ENCODE data around the gene LCN15. TPM values are rescaled to one million over a fixed set of nuclear protein-coding genes. Genes with fewer than 3 reads are reported as not detected.

LCN15 gene
- total and polyA plus RNA-seq, 2 of the 13 experiments (the other 11 are each of a cell fraction or from before 2014, with no cell fraction given) = 1.3 to 53.7 TPM

DNA sequence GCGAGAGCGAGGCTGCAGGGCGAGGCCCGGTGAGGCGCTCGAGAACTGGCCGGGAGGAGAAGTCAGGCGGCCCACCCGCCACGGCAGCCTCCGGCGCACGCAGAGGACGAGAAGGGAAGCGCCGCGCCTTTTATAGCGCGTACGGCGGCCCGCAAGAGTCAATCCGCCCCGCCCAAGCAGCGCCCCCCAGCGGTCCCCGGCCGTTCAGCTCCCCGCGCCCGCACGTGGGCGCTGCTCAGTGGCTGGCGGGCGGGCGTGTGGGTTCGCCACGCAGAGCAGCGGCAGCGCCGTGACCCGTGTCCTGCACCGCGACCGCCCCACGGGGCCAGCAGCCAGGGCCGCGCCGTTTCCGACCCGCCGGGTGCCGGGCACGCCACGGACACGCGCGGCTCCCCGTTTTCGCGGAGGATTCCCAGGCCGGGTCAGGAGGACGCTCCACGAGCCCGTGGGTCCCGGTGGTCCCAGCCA is 36.2 kb downstream of the LCN15 start (continued):
- TF ChIP-seq, protein P1, sequence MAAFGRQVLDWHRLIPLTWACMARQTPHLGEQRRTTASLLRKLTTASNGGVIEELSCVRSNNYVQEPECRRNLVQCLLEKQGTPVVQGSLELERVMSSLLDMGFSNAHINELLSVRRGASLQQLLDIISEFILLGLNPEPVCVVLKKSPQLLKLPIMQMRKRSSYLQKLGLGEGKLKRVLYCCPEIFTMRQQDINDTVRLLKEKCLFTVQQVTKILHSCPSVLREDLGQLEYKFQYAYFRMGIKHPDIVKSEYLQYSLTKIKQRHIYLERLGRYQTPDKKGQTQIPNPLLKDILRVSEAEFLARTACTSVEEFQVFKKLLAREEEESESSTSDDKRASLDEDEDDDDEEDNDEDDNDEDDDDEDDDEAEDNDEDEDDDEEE (CRISPR knock-in tag; IDR thresholded peaks at IDR 0.05) = peak; percentile 78
- TF ChIP-seq HBP1 (CRISPR knock-in tag; IDR thresholded peaks at IDR 0.05; ENCODE audit: low read depth) = peak; percentile 86
- TF ChIP-seq ZNF609 (CRISPR knock-in tag; IDR thresholded peaks at IDR 0.05; ENCODE audit: borderline replicate concordance) = no peak; the same call in 1 of the 2 replicates
- TF ChIP-seq, protein P2, sequence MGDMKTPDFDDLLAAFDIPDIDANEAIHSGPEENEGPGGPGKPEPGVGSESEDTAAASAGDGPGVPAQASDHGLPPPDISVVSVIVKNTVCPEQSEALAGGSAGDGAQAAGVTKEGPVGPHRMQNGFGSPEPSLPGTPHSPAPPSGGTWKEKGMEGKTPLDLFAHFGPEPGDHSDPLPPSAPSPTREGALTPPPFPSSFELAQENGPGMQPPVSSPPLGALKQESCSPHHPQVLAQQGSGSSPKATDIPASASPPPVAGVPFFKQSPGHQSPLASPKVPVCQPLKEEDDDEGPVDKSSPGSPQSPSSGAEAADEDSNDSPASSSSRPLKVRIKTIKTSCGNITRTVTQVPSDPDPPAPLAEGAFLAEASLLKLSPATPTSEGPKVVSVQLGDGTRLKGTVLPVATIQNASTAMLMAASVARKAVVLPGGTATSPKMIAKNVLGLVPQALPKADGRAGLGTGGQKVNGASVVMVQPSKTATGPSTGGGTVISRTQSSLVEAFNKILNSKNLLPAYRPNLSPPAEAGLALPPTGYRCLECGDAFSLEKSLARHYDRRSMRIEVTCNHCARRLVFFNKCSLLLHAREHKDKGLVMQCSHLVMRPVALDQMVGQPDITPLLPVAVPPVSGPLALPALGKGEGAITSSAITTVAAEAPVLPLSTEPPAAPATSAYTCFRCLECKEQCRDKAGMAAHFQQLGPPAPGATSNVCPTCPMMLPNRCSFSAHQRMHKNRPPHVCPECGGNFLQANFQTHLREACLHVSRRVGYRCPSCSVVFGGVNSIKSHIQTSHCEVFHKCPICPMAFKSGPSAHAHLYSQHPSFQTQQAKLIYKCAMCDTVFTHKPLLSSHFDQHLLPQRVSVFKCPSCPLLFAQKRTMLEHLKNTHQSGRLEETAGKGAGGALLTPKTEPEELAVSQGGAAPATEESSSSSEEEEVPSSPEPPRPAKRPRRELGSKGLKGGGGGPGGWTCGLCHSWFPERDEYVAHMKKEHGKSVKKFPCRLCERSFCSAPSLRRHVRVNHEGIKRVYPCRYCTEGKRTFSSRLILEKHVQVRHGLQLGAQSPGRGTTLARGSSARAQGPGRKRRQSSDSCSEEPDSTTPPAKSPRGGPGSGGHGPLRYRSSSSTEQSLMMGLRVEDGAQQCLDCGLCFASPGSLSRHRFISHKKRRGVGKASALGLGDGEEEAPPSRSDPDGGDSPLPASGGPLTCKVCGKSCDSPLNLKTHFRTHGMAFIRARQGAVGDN (CRISPR knock-in tag; IDR thresholded peaks at IDR 0.05) = peak; percentile 86
- no peak for TF ChIP-seq NFRKB (IDR thresholded peaks at IDR 0.05)
- no peak for TF ChIP-seq ETS1 (CRISPR knock-in tag; IDR thresholded peaks at IDR 0.05)
- TF ChIP-seq ZFX (CRISPR knock-in tag; IDR thresholded peaks at IDR 0.05; ENCODE audit: low read depth) = peak; percentile 89
- TF ChIP-seq RBM22 (optimal IDR thresholded peaks at IDR 0.05; ENCODE audit: low read length) = peak; percentile 57
- TF ChIP-seq, protein P3, sequence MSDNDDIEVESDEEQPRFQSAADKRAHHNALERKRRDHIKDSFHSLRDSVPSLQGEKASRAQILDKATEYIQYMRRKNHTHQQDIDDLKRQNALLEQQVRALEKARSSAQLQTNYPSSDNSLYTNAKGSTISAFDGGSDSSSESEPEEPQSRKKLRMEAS (IDR thresholded peaks at IDR 0.05) = peak; percentile 99
- TF ChIP-seq HOXA7 (CRISPR knock-in tag; IDR thresholded peaks at IDR 0.05) = no peak
- TF ChIP-seq ZNF510 (CRISPR knock-in tag; IDR thresholded peaks at IDR 0.05; ENCODE audit: low read depth) = no peak
- TF ChIP-seq MXD4 (CRISPR knock-in tag; IDR thresholded peaks at IDR 0.05) = peak; percentile 89
- TF ChIP-seq SETDB1 (CRISPR knock-in tag; IDR thresholded peaks at IDR 0.05; ENCODE audit: borderline replicate concordance) = no peak
- TF ChIP-seq SALL2 (CRISPR knock-in tag; IDR thresholded peaks at IDR 0.05) = peak; percentile 98
- peak; percentile 88 for TF ChIP-seq XRCC5 (optimal IDR thresholded peaks at IDR 0.05; ENCODE audit: low read length)
- TF ChIP-seq DNMT1 (CRISPR knock-in tag; IDR thresholded peaks at IDR 0.05) = peak; percentile 50; the same call in 1 of the 2 replicates
- peak; percentile 87 for TF ChIP-seq SALL1 (CRISPR knock-in tag; IDR thresholded peaks at IDR 0.05)
